ENCODE results near the gene BRAT1. TPM values are rescaled to one million over a fixed set of nuclear protein-coding genes. Genes with fewer than 3 reads are reported as not detected.
"Not testable (repeated sequence)": the region's sequence is repeated elsewhere in the genome, so short reads cannot be mapped to it uniquely, and the experiment has no call there.

The BRAT1 gene
- total RNA-seq, 4 donors from 2014 or later, result 40.5 to 88.4 (median 60.6) TPM

GRCh38 chr7:2594599-2594998, 39.3 kb upstream of the BRAT1 start:
- TF ChIP-seq POLR2A (IDR thresholded peaks at IDR 0.05), result no peak
- no peak for TF ChIP-seq CTCF (IDR thresholded peaks at IDR 0.05)
- no peak overlapping the region for H3K4me3 ChIP-seq (ENCODE audit: low read depth, poor library complexity, severe bottlenecking)
- no peak for DNase-seq (ENCODE audit: low spot score in 2 of 2)
- intact Hi-C loops (cut with DNase I; ENCODE audit: low total_unique reads), result no loop called here
- 83 to 95% methylated on average over 10 of the region's 10 CpGs for WGBS, 2 donors

GRCh38 chr7:2593036-2593727, 37.9 kb upstream of the BRAT1 start:
- WGBS, 2 donors, result 94 to 95% methylated on average over 34 to 38 of the region's 38 CpGs
- no peak overlapping the region for H3K4me3 ChIP-seq (ENCODE audit: low read depth, poor library complexity, severe bottlenecking)
- TF ChIP-seq CTCF (IDR thresholded peaks at IDR 0.05) (no peak), POLR2A (IDR thresholded peaks at IDR 0.05) (no peak)
- DNase-seq (ENCODE audit: low spot score in 2 of 2), result no peak
- intact Hi-C loops (cut with DNase I; ENCODE audit: low total_unique reads), result no loop called here

GRCh38 chr7:2592375-2592865, 37.1 kb upstream of the BRAT1 start:
- no peak overlapping the region for H3K4me3 ChIP-seq (ENCODE audit: low read depth, poor library complexity, severe bottlenecking)
- TF ChIP-seq CTCF (IDR thresholded peaks at IDR 0.05) (no peak), POLR2A (IDR thresholded peaks at IDR 0.05) (no peak)
- 95 to 96% methylated on average over 18 to 23 of the region's 23 CpGs for WGBS, 2 donors
- intact Hi-C loops (cut with DNase I; ENCODE audit: low total_unique reads), result no loop called here
- DNase-seq (ENCODE audit: low spot score in 2 of 2), result no peak

- intact Hi-C loops (cut with DNase I; ENCODE audit: low total_unique reads); H3K4me3 ChIP-seq (ENCODE audit: low read depth, poor library complexity, severe bottlenecking); DNase-seq (ENCODE audit: low spot score in 2 of 2): not testable (repeated sequence)
- WGBS, 2 donors, result 93 to 95% methylated on average over 14 to 15 of the region's 15 CpGs
Measured at GRCh38 chr7:2589941-2590340, 34.6 kb upstream of the BRAT1 start.

- DNase-seq (ENCODE audit: low spot score in 2 of 2), result no peak
- intact Hi-C loops (cut with DNase I; ENCODE audit: low total_unique reads), result no loop called here
- no peak for TF ChIP-seq POLR2A (IDR thresholded peaks at IDR 0.05)
- TF ChIP-seq CTCF (IDR thresholded peaks at IDR 0.05), result no peak
- 88 to 92% methylated on average over 16 of the region's 16 CpGs for WGBS, 2 donors
- H3K4me3 ChIP-seq (ENCODE audit: low read depth, poor library complexity, severe bottlenecking), result no peak overlapping the region
Measured at GRCh38 chr7:2589341-2589740, 34.0 kb upstream of the BRAT1 start.

GRCh38 chr7:2587778-2588177, 32.5 kb upstream of the BRAT1 start:
- no peak for TF ChIP-seq CTCF (IDR thresholded peaks at IDR 0.05)
- TF ChIP-seq POLR2A (IDR thresholded peaks at IDR 0.05), result no peak
- WGBS, 2 donors, result 95 to 97% methylated on average over 17 to 18 of the region's 21 CpGs
- H3K4me3 ChIP-seq (ENCODE audit: low read depth, poor library complexity, severe bottlenecking), result no peak overlapping the region
- no peak for DNase-seq (ENCODE audit: low spot score in 2 of 2)
- intact Hi-C loops (cut with DNase I; ENCODE audit: low total_unique reads), result no loop called here

Data from lower leg skin (tissue), 4 donors.